GM19452 (cell line): ENCODE measurements around the gene KRTAP10-11.
"Not testable (repeated sequence)": the region's sequence is repeated elsewhere in the genome, so short reads cannot be mapped to it uniquely, and the experiment has no call there.

Experiments
- ATAC-seq: cut with Tn5 transposase; IDR thresholded peaks from one replicate; pipeline ENCODE4 v1.9.1; 2021; ENCODE audit not compliant: unreplicated experiment

The KRTAP10-11 gene

GRCh38 chr21:44638506-44639330 lies 7.5 kb upstream of the KRTAP10-11 start:
- not testable (repeated sequence) for ATAC-seq

- no peak for ATAC-seq
These were observed 6.9 kb upstream of the KRTAP10-11 start for GRCh38 chr21:44639331-44639655.

- ATAC-seq: no peak
These were observed 5.5 kb upstream of the KRTAP10-11 start for GRCh38 chr21:44640761-44641160.

GRCh38 chr21:44643741-44644310 lies 2.4 kb upstream of the KRTAP10-11 start:
- ATAC-seq: no peak

- no peak for ATAC-seq
These were observed 1.3 kb upstream of the KRTAP10-11 start for GRCh38 chr21:44644878-44645277.

- no peak for ATAC-seq
These were observed 973 bp downstream of the KRTAP10-11 start for GRCh38 chr21:44647222-44647552.

- ATAC-seq: no peak
These were observed 2.5 kb downstream of the KRTAP10-11 start for GRCh38 chr21:44648557-44649311.

GRCh38 chr21:44649521-44650100 lies 3.4 kb downstream of the KRTAP10-11 start:
- ATAC-seq: no peak

- ATAC-seq: no peak
These were observed 4.2 kb downstream of the KRTAP10-11 start for GRCh38 chr21:44650265-44650972.

GRCh38 chr21:44650973-44651675 lies 4.9 kb downstream of the KRTAP10-11 start:
- no peak for ATAC-seq

GRCh38 chr21:44653123-44653522 lies 6.9 kb downstream of the KRTAP10-11 start:
- no peak for ATAC-seq

GRCh38 chr21:44653656-44654575 lies 7.7 kb downstream of the KRTAP10-11 start:
- ATAC-seq: no peak

- ATAC-seq: no peak
These were observed 8.5 kb downstream of the KRTAP10-11 start, which contains the start of gene KRTAP12-4 for GRCh38 chr21:44654576-44655175. TSS of gene KRTAP12-4 (minus strand) at chr21:44654659. CDS start at chr21:44654614, 45 bp downstream.

GRCh38 chr21:44656868-44657267 lies 10.7 kb downstream of the KRTAP10-11 start:
- no peak for ATAC-seq

- no peak for ATAC-seq
These were observed 11.7 kb downstream of the KRTAP10-11 start, which contains the start of gene KRTAP12-3 for GRCh38 chr21:44657635-44658540. TSS of gene KRTAP12-3 (plus strand) at chr21:44657932. CDS start at chr21:44657980, 48 bp downstream.

- ATAC-seq: no peak
These were observed 12.3 kb downstream of the KRTAP10-11 start for GRCh38 chr21:44658541-44658910.

GRCh38 chr21:44658913-44659595 lies 12.8 kb downstream of the KRTAP10-11 start:
- ATAC-seq: no peak
